HL-60 (cell line): Measurements from ENCODE around the gene NOVA2.

Experiments used
- GABPA ChIP-seq: IDR thresholded peaks from 2 replicates; pipeline ENCODE4 v1.6.1; 2012; ENCODE audit warnings: low read depth
- POLR2AphosphoS5 ChIP-seq: IDR thresholded peaks from 2 replicates; pipeline ENCODE4 v1.6.1; 2012; ENCODE audit warnings: low read depth
- REST ChIP-seq: IDR thresholded peaks from 2 replicates; pipeline ENCODE4 v1.6.1; 2012; ENCODE audit warnings: low read depth; ENCODE audit not compliant: insufficient replicate concordance
- SPI1 ChIP-seq: IDR thresholded peaks from 2 replicates; pipeline ENCODE4 v1.6.1; 2012; ENCODE audit warnings: low read depth, mild to moderate bottlenecking, borderline replicate concordance
- TF ChIP-seq, protein P1 (sequence below): IDR thresholded peaks from one replicate; pipeline ENCODE4 v1.5.1; 2011; ENCODE audit warnings: low read length, control low read depth, inconsistent platforms; ENCODE audit not compliant: insufficient read depth

GRCh38 chr19:45994998-45995714, 21.5 kb upstream of the NOVA2 start, which contains the start of gene CCDC61:
- TF ChIP-seq, protein P1, sequence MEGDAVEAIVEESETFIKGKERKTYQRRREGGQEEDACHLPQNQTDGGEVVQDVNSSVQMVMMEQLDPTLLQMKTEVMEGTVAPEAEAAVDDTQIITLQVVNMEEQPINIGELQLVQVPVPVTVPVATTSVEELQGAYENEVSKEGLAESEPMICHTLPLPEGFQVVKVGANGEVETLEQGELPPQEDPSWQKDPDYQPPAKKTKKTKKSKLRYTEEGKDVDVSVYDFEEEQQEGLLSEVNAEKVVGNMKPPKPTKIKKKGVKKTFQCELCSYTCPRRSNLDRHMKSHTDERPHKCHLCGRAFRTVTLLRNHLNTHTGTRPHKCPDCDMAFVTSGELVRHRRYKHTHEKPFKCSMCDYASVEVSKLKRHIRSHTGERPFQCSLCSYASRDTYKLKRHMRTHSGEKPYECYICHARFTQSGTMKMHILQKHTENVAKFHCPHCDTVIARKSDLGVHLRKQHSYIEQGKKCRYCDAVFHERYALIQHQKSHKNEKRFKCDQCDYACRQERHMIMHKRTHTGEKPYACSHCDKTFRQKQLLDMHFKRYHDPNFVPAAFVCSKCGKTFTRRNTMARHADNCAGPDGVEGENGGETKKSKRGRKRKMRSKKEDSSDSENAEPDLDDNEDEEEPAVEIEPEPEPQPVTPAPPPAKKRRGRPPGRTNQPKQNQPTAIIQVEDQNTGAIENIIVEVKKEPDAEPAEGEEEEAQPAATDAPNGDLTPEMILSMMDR, result no peak
- peak; percentile 71 for TF ChIP-seq POLR2AphosphoS5
- peak; percentile 27 for TF ChIP-seq REST
- peak; percentile 53 for TF ChIP-seq GABPA
- peak; percentile 10; the same call in 1 of the 2 replicates for TF ChIP-seq SPI1
